ENCODE data around the gene CHRM2.

GRCh38 chr7:137020351-137020750 is 151.9 kb downstream of the CHRM2 start:
- TF ChIP-seq CTCF (IDR thresholded peaks at IDR 0.05): no peak
- no peak for TF ChIP-seq ZFX (IDR thresholded peaks at IDR 0.05; ENCODE audit: borderline replicate concordance)
